NT2/D1 (cell line): ENCODE measurements around the gene ERC1.

Experiments used
- SUZ12 ChIP-seq: IDR thresholded peaks from 2 replicates; pipeline ENCODE4 v1.6.1; 2011; ENCODE audit not compliant: insufficient read length, insufficient read depth; ENCODE audit errors: extremely low read depth
- YY1 ChIP-seq: IDR thresholded peaks from 2 replicates; pipeline ENCODE4 v1.6.1; 2011; ENCODE audit not compliant: insufficient read length, insufficient read depth

DNA sequence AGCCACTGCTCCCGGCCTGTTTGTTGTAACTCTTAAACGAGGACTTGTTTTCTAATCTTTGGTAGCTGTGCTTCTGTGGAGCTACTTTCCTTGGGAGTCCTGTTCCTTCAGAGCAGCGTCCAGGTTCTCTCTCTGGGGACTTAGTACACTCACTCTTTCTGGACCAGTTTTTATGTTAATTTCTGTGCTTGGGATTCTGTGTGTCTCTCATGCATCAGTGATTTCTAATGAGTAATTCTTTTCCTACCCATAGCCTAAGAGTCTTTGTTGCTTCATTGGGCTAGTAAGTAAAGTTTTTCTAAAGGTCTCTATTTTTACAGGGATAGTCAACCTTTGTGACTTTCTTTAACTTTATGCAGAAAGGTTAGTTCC is 314.0 kb downstream of the ERC1 start:
- TF ChIP-seq YY1 (no peak), SUZ12 (no peak)
